Left renal cortex interstitium (tissue), 4 donors: ENCODE measurements around the gene DFFB. TPM values are rescaled to one million over a fixed set of nuclear protein-coding genes. Genes with fewer than 3 reads are reported as not detected.
A peak's percentile ranks its signal among the peaks of the same experiment; 100 is the strongest.

Experiments used
- DNase-seq, 4 donors: peaks; one replicate each; pipeline ENCODE4 v3.0.0-alpha.2; 2013; ENCODE audit warnings: low read depth in 4 of 4, low spot score in 2 of 4, missing footprints in 1 of 4
- polyA plus RNA-seq, 4 donors: library from polyadenylated mRNA; unstranded; fragments of 120-200 nt; gene quantifications; one replicate each; pipeline ENCODE4 v1.2.1, GENCODE V29; 2013; ENCODE audit not compliant: insufficient read length in 4 of 4

DFFB gene
- polyA plus RNA-seq, 4 donors = 5.4 to 11.1 (median 8.2) TPM

- DNase-seq = no peak
Measured at GRCh38 chr1:3894626-3895278, 37.5 kb downstream of the DFFB start.

DNA sequence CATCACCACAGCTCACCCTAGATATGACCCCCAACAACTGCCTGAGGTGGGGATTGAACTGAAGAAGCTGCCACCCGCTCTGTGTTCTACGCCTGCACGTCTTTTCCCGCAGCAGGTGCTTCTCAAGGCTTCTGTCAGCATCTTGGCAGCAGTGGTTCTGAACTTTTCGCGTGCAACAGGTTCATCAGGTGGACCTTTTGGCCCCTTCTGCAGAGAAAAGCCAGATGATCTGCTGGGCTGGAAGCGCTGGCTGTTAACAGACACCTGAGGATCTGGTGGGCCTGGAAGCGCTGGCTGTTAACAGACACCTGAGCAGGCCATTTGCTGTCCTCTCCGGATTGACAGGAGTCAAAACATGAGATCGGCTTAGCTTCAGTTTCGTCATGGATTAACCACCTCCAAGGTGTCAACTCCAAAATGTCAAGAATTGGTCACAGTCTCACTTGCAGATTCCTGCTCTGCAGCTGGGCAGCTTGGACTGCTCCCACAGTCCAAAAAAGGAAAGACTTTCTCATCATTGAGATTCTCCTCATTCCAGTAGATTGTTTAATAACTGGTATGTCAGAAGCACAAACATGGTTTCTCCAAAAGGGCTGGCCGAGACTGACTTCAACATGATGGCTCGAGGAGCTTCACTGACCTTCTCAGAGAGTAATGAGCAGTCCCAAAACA is 38.1 kb downstream of the DFFB start:
- DNase-seq = no peak

GRCh38 chr1:3895951-3896325 is 38.7 kb downstream of the DFFB start:
- DNase-seq = no peak

DNA sequence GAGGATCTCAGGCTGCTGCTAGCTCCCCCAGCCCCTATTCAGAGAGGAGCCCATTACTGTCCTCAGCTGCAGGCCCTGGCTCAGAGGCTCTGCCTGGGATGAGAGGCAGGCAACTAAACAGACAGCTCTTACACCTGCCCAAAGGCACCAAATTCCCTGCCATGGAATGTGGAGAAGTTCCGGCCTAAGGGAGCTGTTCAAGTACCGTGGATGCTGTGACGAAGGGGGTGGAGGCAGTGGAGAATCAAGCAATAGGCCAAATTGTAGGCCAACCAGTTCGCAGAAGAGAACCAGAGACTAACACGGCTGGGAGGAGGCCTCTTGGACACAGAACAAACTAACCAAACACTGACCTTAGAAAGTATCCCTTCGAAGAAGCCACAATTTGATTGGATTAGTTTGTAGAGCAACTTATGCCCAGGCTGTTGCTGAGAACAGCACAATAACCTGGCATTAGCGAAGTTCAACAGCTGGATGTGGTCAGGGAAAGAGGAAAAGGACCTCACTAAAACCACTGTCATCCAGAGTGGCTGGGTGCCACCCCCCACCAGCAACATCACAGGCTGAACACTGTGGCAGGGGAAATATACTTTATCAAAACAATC is 39.2 kb downstream of the DFFB start:
- DNase-seq = no peak

DNA sequence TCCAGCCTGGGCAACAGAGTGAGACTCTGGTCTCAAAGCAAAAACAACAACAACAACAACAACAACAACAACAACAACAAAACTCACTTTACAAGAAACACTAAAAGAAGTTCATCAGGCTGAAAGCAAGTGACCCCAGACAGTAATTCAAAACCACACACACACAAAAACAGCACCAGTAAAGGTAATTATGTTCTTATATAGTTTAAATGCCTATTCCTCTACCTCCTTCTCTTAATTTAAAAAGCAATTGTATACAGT is 41.1 kb downstream of the DFFB start:
- no peak for DNase-seq

DNA sequence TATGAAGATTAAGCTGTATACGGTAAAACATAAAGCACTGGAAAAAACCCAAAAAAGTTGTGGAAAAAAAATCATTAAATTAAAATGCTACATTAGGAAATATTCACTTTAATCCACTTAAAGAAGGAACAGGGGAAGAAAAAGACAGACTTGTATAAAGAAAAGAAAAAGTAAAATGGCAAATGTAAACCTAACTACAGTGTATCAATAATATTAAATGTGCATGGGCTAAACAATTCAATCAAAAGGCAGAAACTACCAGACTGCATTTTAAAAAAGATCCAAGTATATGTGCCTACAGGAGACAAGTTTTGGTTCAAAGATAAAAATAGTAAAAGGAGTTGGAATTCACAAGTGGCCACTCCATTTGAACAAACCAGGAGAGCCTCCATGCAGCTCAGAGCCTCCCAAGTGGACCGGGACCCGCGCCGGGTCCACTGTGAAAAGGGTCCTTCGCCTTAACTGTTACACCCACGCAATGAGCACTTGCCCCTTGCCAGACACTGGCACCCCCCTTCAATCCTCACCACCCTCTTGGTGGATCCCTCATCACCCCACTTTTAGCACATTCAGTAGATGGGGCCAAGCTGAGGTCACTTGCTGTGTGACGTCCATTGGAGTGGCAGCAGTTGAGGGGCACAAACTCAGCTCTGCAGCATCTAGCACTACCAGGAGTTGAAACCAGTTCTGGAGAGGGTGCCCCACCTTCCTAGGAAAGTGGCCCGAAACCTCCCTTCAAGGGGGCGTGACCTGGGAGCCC is 41.9 kb downstream of the DFFB start:
- DNase-seq = no peak

DNA sequence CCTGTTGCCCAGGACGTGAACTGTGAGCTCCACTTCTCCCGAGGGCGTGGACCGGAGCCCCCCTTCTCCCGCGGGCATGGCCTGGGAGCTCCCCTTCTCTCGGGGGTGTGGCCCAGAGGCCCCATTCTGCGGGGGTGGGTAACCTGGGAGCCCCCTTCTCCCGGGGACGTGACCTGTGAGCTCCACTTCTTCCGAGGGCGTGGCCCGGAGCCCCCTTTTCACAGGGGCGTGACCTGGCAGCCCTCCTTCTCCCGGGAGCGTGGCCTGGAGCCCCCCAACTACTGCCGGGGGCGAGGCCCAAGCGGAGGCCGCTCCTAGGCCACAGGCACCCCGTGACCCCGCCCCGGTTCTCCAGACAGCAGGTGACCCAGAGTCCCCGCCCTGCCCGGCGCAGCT is 42.5 kb downstream of the DFFB start:
- no peak for DNase-seq

DNA sequence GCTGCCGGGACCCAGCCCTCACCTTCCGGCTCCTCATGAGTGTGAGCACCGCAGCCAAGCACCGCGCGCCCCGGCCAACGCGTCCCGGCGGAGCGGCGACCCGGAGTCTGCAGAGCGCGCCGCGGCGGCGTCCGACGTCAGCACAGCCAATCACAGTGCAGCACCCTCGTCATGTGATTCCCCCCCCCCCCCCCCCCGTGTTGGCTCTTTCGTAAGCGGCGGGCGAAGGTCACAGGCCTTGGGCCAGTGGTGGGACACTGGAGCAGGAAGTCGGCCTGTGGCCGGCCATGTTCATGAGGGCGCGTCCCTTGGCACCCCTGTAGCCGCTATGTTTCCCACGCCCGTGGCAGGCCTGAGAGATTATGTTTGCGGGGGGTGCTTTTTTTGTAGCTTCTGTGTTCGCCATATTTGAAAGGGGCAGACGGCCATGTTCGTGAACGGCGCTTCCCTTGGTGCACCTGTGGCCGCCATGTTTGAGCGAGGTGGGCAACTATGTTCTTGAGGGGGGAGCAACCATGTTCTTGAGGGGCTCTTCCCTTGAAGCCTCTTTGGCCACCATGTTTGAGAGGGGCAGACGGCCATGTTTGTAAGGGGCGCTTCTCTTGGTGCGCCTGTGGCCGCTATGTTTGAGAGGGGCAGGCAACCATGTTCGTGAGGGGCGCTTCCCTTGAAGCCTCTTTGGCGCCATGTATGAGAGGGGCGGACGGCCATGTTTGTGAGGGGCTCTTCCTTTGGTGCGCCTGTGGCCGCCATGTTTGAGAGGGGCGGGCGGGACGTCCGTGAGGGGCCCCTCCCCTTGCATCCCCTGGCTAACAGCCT is 43.1 kb downstream of the DFFB start, which contains the start of gene C1orf174:
Gene C1orf174, minus strand, starts transcription at position 123 of the 819 bp plus-strand sequence. Its CDS starts 86 bp downstream, at position 37.
- DNase-seq = peak; percentile 96 to 99 (median 98)

GRCh38 chr1:3900969-3901529 is 43.8 kb downstream of the DFFB start:
- DNase-seq = peak; percentile 84 to 96 (median 92)

- no peak for DNase-seq
Measured at GRCh38 chr1:3902111-3902511, 44.8 kb downstream of the DFFB start.

- no peak for DNase-seq
Measured at GRCh38 chr1:3902571-3903091, 45.4 kb downstream of the DFFB start.

- DNase-seq = no peak
Measured at GRCh38 chr1:3903141-3904005, 46.1 kb downstream of the DFFB start.

DNA sequence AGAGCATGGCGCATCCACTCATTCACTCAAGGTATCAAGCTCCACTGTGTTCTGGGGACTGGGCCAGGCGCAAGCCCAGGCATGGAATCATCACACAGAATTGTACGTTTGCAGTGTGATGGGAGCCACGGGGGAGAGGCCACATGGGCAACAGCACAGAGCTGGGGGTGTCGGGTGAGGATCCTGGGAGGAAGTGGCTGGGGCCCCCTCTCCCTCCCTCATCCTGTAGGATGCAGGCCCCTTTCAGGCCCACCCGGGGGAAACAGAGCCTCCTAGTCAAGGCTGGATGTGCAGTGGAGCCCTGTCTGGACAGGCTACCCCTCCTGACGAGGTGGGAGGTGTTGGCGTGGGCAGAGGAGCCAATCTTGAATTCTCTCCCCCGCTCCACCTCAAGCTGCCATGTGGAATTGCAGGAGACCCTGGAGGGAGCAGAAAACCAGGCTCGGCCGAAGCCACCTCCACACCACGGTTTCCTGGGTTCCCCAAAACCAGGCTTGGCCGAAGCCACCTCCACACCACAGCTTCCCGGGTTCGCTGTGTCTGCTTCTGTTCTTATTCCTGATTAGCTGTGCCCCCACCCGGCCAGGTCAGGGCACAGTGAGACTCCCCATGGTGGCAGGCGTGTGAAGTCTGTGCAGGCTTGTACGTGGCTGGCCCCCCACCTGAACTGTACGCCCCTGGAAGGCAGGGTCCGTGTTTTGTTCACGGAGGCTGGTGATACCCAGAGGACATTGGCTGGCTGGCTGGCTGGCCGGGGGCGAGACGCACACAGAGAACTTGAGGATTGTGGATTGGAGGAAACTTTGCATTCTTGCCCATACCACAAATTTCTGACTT is 46.9 kb downstream of the DFFB start:
- no peak for DNase-seq

DNA sequence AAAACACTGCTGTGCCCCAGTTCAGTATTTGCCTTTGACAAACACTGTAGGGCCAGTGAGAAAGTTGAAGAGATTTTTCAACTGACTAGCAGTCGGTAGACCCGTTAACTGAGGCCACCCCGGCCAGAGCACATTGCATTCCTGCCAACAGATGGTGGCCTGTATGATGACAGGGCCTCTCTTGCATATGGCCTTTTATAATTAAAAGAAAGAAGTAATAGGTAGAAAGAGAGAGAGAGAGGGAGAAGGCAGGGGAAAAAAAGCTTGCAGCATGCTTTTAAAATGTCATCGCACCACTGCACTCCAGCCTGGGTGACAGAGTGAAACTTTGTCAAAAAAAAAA is 47.5 kb downstream of the DFFB start:
- no peak for DNase-seq

GRCh38 chr1:3905266-3905952 is 48.1 kb downstream of the DFFB start:
- DNase-seq = no peak

- no peak for DNase-seq
Measured at GRCh38 chr1:3905953-3906671, 48.8 kb downstream of the DFFB start.

DNA sequence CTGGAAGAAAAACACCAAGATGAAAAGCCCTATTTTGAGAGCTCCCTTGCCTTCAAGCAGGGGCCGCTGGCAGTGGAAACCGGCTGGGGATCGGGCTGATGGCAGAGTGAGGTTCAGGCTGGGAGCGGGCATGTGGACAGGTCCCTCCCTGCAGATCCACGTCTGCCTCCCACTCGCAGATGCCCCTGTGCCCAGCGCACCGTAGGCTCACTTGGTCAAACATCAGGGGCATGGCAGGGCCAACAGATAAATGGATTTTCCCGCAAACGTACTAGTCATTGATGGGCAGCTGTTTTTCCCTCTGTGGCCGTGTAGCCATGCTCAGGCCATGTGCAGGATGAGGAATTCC is 49.4 kb downstream of the DFFB start:
- no peak for DNase-seq
